ENCODE results near the gene YIPF3. TPM values are rescaled to one million over a fixed set of nuclear protein-coding genes. Genes with fewer than 3 reads are reported as not detected.

The YIPF3 gene
- total and polyA plus RNA-seq, 10 of the 15 experiments (the other 5 are each of a cell fraction or from before 2014, with no cell fraction given) = 20.5 to 88.8 (median 44.7) TPM

GRCh38 chr6:43497689-43498088 is 19.0 kb downstream of the YIPF3 start:
- DNase-seq (ENCODE audit: low read depth, low spot score) (no peak), FAIRE-seq (no peak), ATAC-seq (no peak)
- 98% methylated on average over 12 of the region's 12 CpGs for WGBS (ENCODE audit: insufficient coverage, insufficient replicate concordance, low lambda C conversion rate, missing lambda C conversion rate)
- no peak overlapping the region for H3K9ac ChIP-seq (ENCODE audit: control insufficient read depth, insufficient read depth, low read length)
- ChIA-PET CTCF (interaction anchor here (1.1 to 7.6 kb wide), 3 partner anchors 10 to 133 kb away, joined by 4 to 70 read pairs (median 5); partner anchors contain the start of gene LRRC73), POLR2A (no interaction called here), SMC1A (ENCODE audit: uncharacterized antibody, unreplicated experiment) (no interaction called here), RAD21 (ENCODE audit: unreplicated experiment) (no interaction called here)
- H3K4me1 ChIP-seq (ENCODE audit: control insufficient read depth, insufficient read depth, low read length) = no peaks in the 10 kb centered on the region
- in situ Hi-C loops (cut with MboI) (no loop called here), intact Hi-C loops (cut with micrococcal nuclease; ENCODE audit: unreplicated experiment) (no loop called here)
- BruUV-seq (replicated peaks) = no TSS peak
- H3K9me3 ChIP-seq (replicated peaks; ENCODE audit: control insufficient read depth, insufficient read depth, low read length) = no peaks in the 10 kb centered on the region
- no peaks in the 10 kb centered on the region for H3K27me3 ChIP-seq (replicated peaks in 1 of 2; ENCODE audit: control insufficient read depth in 2 of 2, insufficient read depth in 2 of 2, low read length in 1 of 2)
- no peaks in the 10 kb centered on the region for H3K79me2 ChIP-seq (ENCODE audit: control insufficient read depth, insufficient read depth, low read length)
- H2AFZ ChIP-seq (ENCODE audit: control insufficient read depth, low read depth, low read length) = no peak overlapping the region
- TF ChIP-seq MEF2B (IDR thresholded peaks at IDR 0.05; ENCODE audit: partially characterized antibody, poor library complexity, severe bottlenecking) (no peak), STAT1 (conservative IDR thresholded peaks at IDR 0.05) (no peak), SMARCA5 (IDR thresholded peaks at IDR 0.05) (no peak), SP1 (IDR thresholded peaks at IDR 0.05; ENCODE audit: low read depth, low read length) (no peak), CBFB (IDR thresholded peaks at IDR 0.05; ENCODE audit: low read depth) (no peak), POLR2AphosphoS5 (IDR thresholded peaks at IDR 0.05; ENCODE audit: low read length) (no peak), ZNF207 (IDR thresholded peaks at IDR 0.05; ENCODE audit: borderline replicate concordance) (no peak), ZNF274 (IDR thresholded peaks at IDR 0.05; ENCODE audit: insufficient read depth, insufficient read length) (no peak)
- no peak overlapping the region for H3K4me3 ChIP-seq
- no peak overlapping the region for H3K27ac ChIP-seq (ENCODE audit: control insufficient read depth, insufficient read depth)
- peaks cover 10 to 11% of the 10 kb centered on the region in 2 experiments; a peak in 3 of 4 replicates for H3K36me3 ChIP-seq (ENCODE audit: control insufficient read depth in 2 of 2, insufficient read depth in 2 of 2, low read length in 1 of 2)
- no peak overlapping the region for H3K4me2 ChIP-seq (ENCODE audit: control insufficient read depth, insufficient read depth)
- H4K20me1 ChIP-seq (ENCODE audit: control insufficient read depth, insufficient read depth) = no peaks in the 10 kb centered on the region; the same call in 1 of the 2 replicates

- Histone ChIP-seq H3K9me3 (replicated peaks; ENCODE audit: control insufficient read depth, insufficient read depth, low read length) (no peaks in the 10 kb centered on the region), H2AFZ (ENCODE audit: control insufficient read depth, low read depth, low read length) (no peak overlapping the region), H3K9ac (ENCODE audit: control insufficient read depth, insufficient read depth, low read length) (no peak overlapping the region), H3K27me3 (replicated peaks in 1 of 2; ENCODE audit: control insufficient read depth in 2 of 2, insufficient read depth in 2 of 2, low read length in 1 of 2) (no peaks in the 10 kb centered on the region), H3K79me2 (ENCODE audit: control insufficient read depth, insufficient read depth, low read length) (no peaks in the 10 kb centered on the region), H3K27ac (ENCODE audit: control insufficient read depth, insufficient read depth) (no peak overlapping the region), H3K4me1 (ENCODE audit: control insufficient read depth, insufficient read depth, low read length) (no peaks in the 10 kb centered on the region), H3K4me2 (ENCODE audit: control insufficient read depth, insufficient read depth) (no peak overlapping the region), H3K4me3 (no peak overlapping the region), H4K20me1 (ENCODE audit: control insufficient read depth, insufficient read depth) (no peaks in the 10 kb centered on the region; the same call in 1 of the 2 replicates), H3K36me3 (ENCODE audit: control insufficient read depth in 2 of 2, insufficient read depth in 2 of 2, low read length in 1 of 2) (peaks cover 7 to 10% of the 10 kb centered on the region in 2 experiments; a peak in 3 of 4 replicates)
- intact Hi-C loops (cut with micrococcal nuclease; ENCODE audit: unreplicated experiment) (no loop called here), in situ Hi-C loops (cut with MboI) (no loop called here)
- RAD21 ChIA-PET (ENCODE audit: unreplicated experiment) = interaction anchor here (1.1 kb wide), 1 partner anchor 234 kb away, joined by 3 read pairs; no protein-coding TSS in a partner anchor
- SMC1A ChIA-PET (ENCODE audit: uncharacterized antibody, unreplicated experiment) = no interaction called here
- WGBS (ENCODE audit: insufficient coverage, insufficient replicate concordance, low lambda C conversion rate, missing lambda C conversion rate) = 71% methylated on average over 6 of the region's 6 CpGs
- no peak for DNase-seq (ENCODE audit: low read depth, low spot score)
- no peak for ATAC-seq
- FAIRE-seq = no peak
- BruUV-seq (replicated peaks) = no TSS peak
- TF ChIP-seq GABPA (IDR thresholded peaks at IDR 0.05; ENCODE audit: low read depth) = no peak
- TF ChIP-seq EP300 (IDR thresholded peaks at IDR 0.05; ENCODE audit: borderline replicate concordance in 1 of 2, control insufficient read depth in 1 of 2, low read depth in 2 of 2, low read length in 2 of 2) = no peak
- TF ChIP-seq STAT3 (IDR thresholded peaks at IDR 0.05; ENCODE audit: low read depth, low read length) = no peak
- no peak for TF ChIP-seq ZBTB4 (CRISPR knock-in tag; IDR thresholded peaks at IDR 0.05)
- TF ChIP-seq ZBED1 (IDR thresholded peaks at IDR 0.05; ENCODE audit: borderline replicate concordance) = no peak
- no peak for TF ChIP-seq HCFC1 (IDR thresholded peaks at IDR 0.05; ENCODE audit: low read length)
- POLR2A ChIA-PET = no interaction called here
- CTCF ChIA-PET = interaction anchor here (1.0 to 7.6 kb wide), 5 partner anchors 10 to 136 kb away, joined by 3 to 70 read pairs (median 4); partner anchors contain the start of gene LRRC73
These were observed 19.7 kb downstream of the YIPF3 start for GRCh38 chr6:43497129-43497396.

Measured in GM12878 (cell line).